Astrocyte (in vitro differentiated cells and primary cell): ENCODE data around the gene FREY1. TPM values are rescaled to one million over a fixed set of nuclear protein-coding genes. Genes with fewer than 3 reads are reported as not detected.

ENCODE experiments used
- DNase-seq: peaks from one replicate; pipeline ENCODE4 v3.0.0-alpha.2; 2010; ENCODE audit warnings: low read depth
- FAIRE-seq: peaks from 2 replicates; lab custom pipeline; 2011; peaks lifted over from hg19 to GRCh38; lab: Jason Lieb, UNC
- H2AFZ ChIP-seq: 2 replicates; pipeline ENCODE4 v1.6.0; 2012; ENCODE audit warnings: low read depth, low read length, inconsistent platforms
- H3K27ac ChIP-seq: 2 replicates; pipeline ENCODE4 v1.5.1; 2011; ENCODE audit warnings: low read depth, low read length, inconsistent platforms
- H3K27me3 ChIP-seq: 2 replicates; pipeline ENCODE4 v1.6.0; 2011; ENCODE audit warnings: low read length, inconsistent platforms; ENCODE audit not compliant: insufficient read depth
- H3K36me3 ChIP-seq: 2 replicates; pipeline ENCODE4 v1.5.1; 2011; ENCODE audit warnings: low read length, inconsistent platforms; ENCODE audit not compliant: insufficient read depth
- H3K4me1 ChIP-seq: 2 replicates; pipeline ENCODE4 v1.5.1; 2011; ENCODE audit warnings: low read length, inconsistent platforms; ENCODE audit not compliant: insufficient read depth
- H3K4me2 ChIP-seq: 2 replicates; pipeline ENCODE4 v1.6.0; 2012; ENCODE audit warnings: low read length, inconsistent platforms
- H3K4me3 ChIP-seq: 2 replicates; pipeline ENCODE4 v1.5.1; 2011; ENCODE audit warnings: low read depth, mild to moderate bottlenecking, low read length, inconsistent platforms; ENCODE audit not compliant: insufficient read depth
- H3K79me2 ChIP-seq: 2 replicates; pipeline ENCODE4 v1.6.0; 2012; ENCODE audit warnings: mild to moderate bottlenecking, low read length, inconsistent platforms; ENCODE audit not compliant: insufficient read depth
- H3K9ac ChIP-seq: 2 replicates; pipeline ENCODE4 v1.6.0; 2012; ENCODE audit warnings: mild to moderate bottlenecking, low read length, inconsistent platforms
- H3K9me3 ChIP-seq: 2 replicates; pipeline ENCODE4 v1.5.1; 2012; ENCODE audit warnings: low read depth, mild to moderate bottlenecking, low read length, inconsistent platforms; ENCODE audit not compliant: insufficient read depth
- H4K20me1 ChIP-seq: 2 replicates; pipeline ENCODE4 v1.6.0; 2012; ENCODE audit warnings: low read length, inconsistent platforms; ENCODE audit not compliant: insufficient read depth
- H3K27ac Mint-ChIP-seq: one replicate; pipeline ENCODE4 v1.8.0; 2021; ENCODE audit warnings: mild to moderate bottlenecking, mixed read lengths; ENCODE audit not compliant: unreplicated experiment
- H3K27me3 Mint-ChIP-seq: one replicate; pipeline ENCODE4 v1.8.0; 2021; ENCODE audit warnings: low read depth, mixed read lengths; ENCODE audit not compliant: unreplicated experiment
- H3K36me3 Mint-ChIP-seq: one replicate; pipeline ENCODE4 v1.8.0; 2021; ENCODE audit warnings: low read depth, mixed read lengths; ENCODE audit not compliant: unreplicated experiment
- H3K4me1 Mint-ChIP-seq: one replicate; pipeline ENCODE4 v1.8.0; 2021; ENCODE audit warnings: low read depth, mixed read lengths; ENCODE audit not compliant: unreplicated experiment
- H3K4me3 Mint-ChIP-seq: one replicate; pipeline ENCODE4 v1.8.0; 2021; ENCODE audit warnings: mild to moderate bottlenecking, moderate library complexity, mixed read lengths; ENCODE audit not compliant: unreplicated experiment
- H3K9me3 Mint-ChIP-seq: one replicate; pipeline ENCODE4 v1.8.0; 2021; ENCODE audit warnings: mild to moderate bottlenecking, mixed read lengths; ENCODE audit not compliant: unreplicated experiment
- CTCF ChIP-seq: IDR thresholded peaks from 2 replicates; pipeline ENCODE4 v1.5.1; 2011; ENCODE audit warnings: low read depth, mild to moderate bottlenecking, inconsistent platforms, low read length, moderate library complexity; ENCODE audit not compliant: insufficient read depth
- EZH2 ChIP-seq: IDR thresholded peaks from 2 replicates; pipeline ENCODE4 v1.6.1; 2012; ENCODE audit warnings: mild to moderate bottlenecking, low read length, inconsistent platforms; ENCODE audit not compliant: insufficient read depth
- total RNA-seq: library from RNA; stranded (reverse); gene quantifications from 2 replicates; pipeline ENCODE4 v1.2.1, GENCODE V29; 2021

FREY1 gene
- total RNA-seq, 1 donor from 2014 or later = 0.79 TPM

GRCh38 chr11:45889966-45890365, 17.1 kb downstream of the FREY1 start:
- Mint-ChIP-seq H3K4me3 (no peak overlapping the region), H3K27me3 (peaks cover 40% of the 10 kb centered on the region), H3K9me3 (no peaks in the 10 kb centered on the region), H3K36me3 (peaks cover 6% of the 10 kb centered on the region), H3K27ac (no peak overlapping the region), H3K4me1 (no peaks in the 10 kb centered on the region)
- peaks cover 4% of the 10 kb centered on the region for H3K4me1 ChIP-seq
- H3K36me3 ChIP-seq = no peaks in the 10 kb centered on the region
- H3K27ac ChIP-seq = no peak overlapping the region
- no peak overlapping the region for H3K9ac ChIP-seq
- H4K20me1 ChIP-seq = peaks cover 3% of the 10 kb centered on the region
- FAIRE-seq (no peak), DNase-seq (no peak)
- no peaks in the 10 kb centered on the region for H3K79me2 ChIP-seq
- H2AFZ ChIP-seq = no peak overlapping the region
- TF ChIP-seq EZH2 = no peak
- no peak for TF ChIP-seq CTCF
- peaks cover 4% of the 10 kb centered on the region for H3K27me3 ChIP-seq
- H3K4me3 ChIP-seq = no peak overlapping the region
- H3K9me3 ChIP-seq = no peaks in the 10 kb centered on the region
- H3K4me2 ChIP-seq = no peak overlapping the region

- DNase-seq = no peak
- H3K79me2 ChIP-seq = no peaks in the 10 kb centered on the region
- H3K36me3 Mint-ChIP-seq = peaks cover 6% of the 10 kb centered on the region
- TF ChIP-seq EZH2 (no peak), CTCF (no peak)
- no peaks in the 10 kb centered on the region for H3K36me3 ChIP-seq
- no peak for FAIRE-seq
- no peak overlapping the region for H2AFZ ChIP-seq
- no peak overlapping the region for H3K4me2 ChIP-seq
- peaks cover 4% of the 10 kb centered on the region for H3K4me1 ChIP-seq
- no peak overlapping the region for H3K4me3 ChIP-seq
- no peak overlapping the region for H3K27ac Mint-ChIP-seq
- H3K4me1 Mint-ChIP-seq = no peaks in the 10 kb centered on the region
- H3K9me3 ChIP-seq = no peaks in the 10 kb centered on the region
- no peak overlapping the region for H3K9ac ChIP-seq
- H4K20me1 ChIP-seq = peaks cover 7% of the 10 kb centered on the region
- no peak overlapping the region for H3K27ac ChIP-seq
- H3K27me3 ChIP-seq = peaks cover 4% of the 10 kb centered on the region
- H3K27me3 Mint-ChIP-seq = peaks cover 40% of the 10 kb centered on the region
- H3K4me3 Mint-ChIP-seq = no peak overlapping the region
- no peaks in the 10 kb centered on the region for H3K9me3 Mint-ChIP-seq
Observed at GRCh38 chr11:45889555-45889954, 17.5 kb downstream of the FREY1 start.

GRCh38 chr11:45887587-45887986, 19.5 kb downstream of the FREY1 start:
- Mint-ChIP-seq H3K27me3 (peaks cover 36% of the 10 kb centered on the region), H3K36me3 (peaks cover 9% of the 10 kb centered on the region), H3K9me3 (no peaks in the 10 kb centered on the region), H3K4me1 (no peaks in the 10 kb centered on the region), H3K27ac (no peak overlapping the region), H3K4me3 (no peak overlapping the region)
- TF ChIP-seq EZH2 = no peak
- TF ChIP-seq CTCF = no peak
- H3K36me3 ChIP-seq = no peaks in the 10 kb centered on the region
- H3K27ac ChIP-seq = no peak overlapping the region
- peaks cover 15% of the 10 kb centered on the region for H4K20me1 ChIP-seq
- DNase-seq (no peak), FAIRE-seq (no peak)
- H3K9ac ChIP-seq = no peak overlapping the region
- no peaks in the 10 kb centered on the region for H3K9me3 ChIP-seq
- no peak overlapping the region for H3K4me3 ChIP-seq
- H3K4me1 ChIP-seq = peaks cover 4% of the 10 kb centered on the region
- H3K4me2 ChIP-seq = no peak overlapping the region
- H3K27me3 ChIP-seq = peaks cover 4% of the 10 kb centered on the region
- no peak overlapping the region for H2AFZ ChIP-seq
- H3K79me2 ChIP-seq = no peaks in the 10 kb centered on the region
